Measurements from ENCODE around the gene VPS45.

DNA sequence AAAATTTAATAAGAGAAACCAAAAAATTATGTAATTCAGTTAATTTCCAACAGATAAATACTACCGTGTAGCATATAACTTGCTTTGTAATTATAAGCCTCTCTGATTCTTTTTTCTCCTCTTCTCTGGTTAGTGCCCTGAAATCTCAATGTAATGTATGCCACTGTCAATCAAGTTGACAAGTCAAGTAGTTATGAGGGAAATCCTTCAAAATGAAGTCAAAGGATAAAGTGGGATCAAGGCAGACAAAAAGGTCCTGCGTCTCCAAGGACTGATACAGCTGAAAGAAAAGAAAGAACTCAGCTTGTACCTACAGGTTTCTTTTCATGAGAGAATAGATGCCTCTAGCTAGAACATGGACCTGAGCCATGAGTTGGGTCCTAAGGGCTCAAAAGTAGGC, 19.8 kb downstream of the VPS45 start:
- no peak for TF ChIP-seq POLR2AphosphoS5 (IDR thresholded peaks at IDR 0.05; ENCODE audit: low read depth, low read length)
- no peak for TF ChIP-seq POLR2A (IDR thresholded peaks at IDR 0.05; ENCODE audit: low read depth, low read length)

Data from GM12891 (cell line).